Endothelial cell of umbilical vein (primary cell): ENCODE measurements around the gene TRAPPC11. TPM values are rescaled to one million over a fixed set of nuclear protein-coding genes. Genes with fewer than 3 reads are reported as not detected.

Experiments
- BruUV-seq: library from RNA; stranded (reverse); fragments of 400-500 nt; replicated peaks from 2 replicates; lab custom pipeline; 2021; lab: Mats Ljungman, UMichigan
- CTCF ChIA-PET: fragments of 300-600, 350-600 bp; sonication (Branson Sonifier 250); formaldehyde crosslinking; loops from one replicate; lab custom pipeline; 2021; ENCODE audit warnings: antibody characterized with exemption, inconsistent platforms; lab: Charles Lee
- POLR2A ChIA-PET: fragments of 300-600, 350-600 bp; sonication (Branson Sonifier 250); formaldehyde crosslinking; loops from one replicate; lab custom pipeline; 2021; ENCODE audit warnings: antibody characterized with exemption, inconsistent platforms; lab: Charles Lee
- DNase-seq: peaks from one replicate; pipeline ENCODE4 v3.0.0-alpha.2; 2011; ENCODE audit warnings: low read depth, low spot score
- FAIRE-seq: peaks from 2 replicates; lab custom pipeline; 2011; peaks lifted over from hg19 to GRCh38; lab: Jason Lieb, UNC
- H2AFZ ChIP-seq: 2 replicates; pipeline ENCODE4 v1.6.0; 2012; ENCODE audit warnings: low read depth, low read length, control low read depth, inconsistent platforms
- H3K27ac ChIP-seq: 2 replicates; pipeline ENCODE4 v1.5.1; 2011; ENCODE audit warnings: low read depth, mild to moderate bottlenecking, control low read depth, low read length, moderate library complexity; ENCODE audit not compliant: insufficient read depth
- H3K27me3 ChIP-seq, 2 experiments: 2 replicates each; pipeline versions ENCODE4 v1.6.0 to v1.6.1; 2011; ENCODE audit warnings: low read length in 2 of 2, mixed read lengths in 1 of 2; ENCODE audit not compliant: control insufficient read depth in 2 of 2, insufficient read depth in 2 of 2
- H3K36me3 ChIP-seq, 2 experiments: 2 replicates in 1 of 2; 3 replicates in 1 of 2; pipeline ENCODE4 v1.5.1; 2011; ENCODE audit warnings: low read length in 2 of 2, mild to moderate bottlenecking in 1 of 2, moderate library complexity in 1 of 2; ENCODE audit not compliant: control insufficient read depth in 2 of 2, insufficient read depth in 2 of 2; ENCODE audit errors: extremely low read depth in 1 of 2
- H3K4me1 ChIP-seq: 3 replicates; pipeline ENCODE4 v1.5.1; 2011; ENCODE audit warnings: mild to moderate bottlenecking, low read length; ENCODE audit not compliant: control insufficient read depth, insufficient read depth; ENCODE audit errors: extremely low read depth
- H3K4me2 ChIP-seq: 2 replicates; pipeline ENCODE4 v1.6.1; 2011; ENCODE audit warnings: low read length, control low read depth, mixed read lengths; ENCODE audit not compliant: insufficient read depth
- H3K4me3 ChIP-seq, 3 experiments: fragments of 200-600 bp in 1 of 3; sonication (generic), shearing (Covaris generic) in 1 of 3; replicated peaks in 1 of 3; 2 replicates each; pipeline ENCODE4 v1.5.1; 2011 to 2016; ENCODE audit warnings: control low read depth in 3 of 3, low read length in 3 of 3, mild to moderate bottlenecking in 2 of 3, inconsistent platforms in 1 of 3, low read depth in 1 of 3, moderate library complexity in 1 of 3; ENCODE audit not compliant: insufficient read depth in 1 of 3
- H3K79me2 ChIP-seq: 2 replicates; pipeline ENCODE4 v1.6.0; 2012; ENCODE audit warnings: low read length, inconsistent platforms; ENCODE audit not compliant: control insufficient read depth, insufficient read depth
- H3K9ac ChIP-seq: replicated peaks from 2 replicates; pipeline ENCODE3; 2011; ENCODE audit warnings: low read length, control low read depth; ENCODE audit not compliant: insufficient read depth; ENCODE audit errors: extremely low read depth
- H3K9me1 ChIP-seq: replicated peaks from 3 replicates; pipeline ENCODE4 v1.6.0; 2011; ENCODE audit warnings: mild to moderate bottlenecking, low read length; ENCODE audit not compliant: control insufficient read depth, insufficient read depth; ENCODE audit errors: extremely low read depth
- H3K9me3 ChIP-seq: replicated peaks from 2 replicates; pipeline ENCODE4 v1.5.1; 2012; ENCODE audit warnings: low read length, inconsistent platforms; ENCODE audit not compliant: control insufficient read depth, insufficient read depth
- H4K20me1 ChIP-seq: replicated peaks from 2 replicates; pipeline ENCODE3; 2011; ENCODE audit warnings: mild to moderate bottlenecking, low read length; ENCODE audit not compliant: control insufficient read depth, insufficient read depth; ENCODE audit errors: extremely low read depth
- EZH2 ChIP-seq: IDR thresholded peaks from 2 replicates; pipeline ENCODE4 v1.6.1; 2012; ENCODE audit warnings: borderline replicate concordance, low read depth, mild to moderate bottlenecking, moderate library complexity, low read length, inconsistent platforms; ENCODE audit not compliant: severe bottlenecking
- FOS ChIP-seq: IDR thresholded peaks from 2 replicates; pipeline ENCODE4 v1.6.1; 2011; ENCODE audit warnings: mild to moderate bottlenecking, low read length, moderate library complexity, borderline replicate concordance; ENCODE audit not compliant: insufficient read depth
- GATA2 ChIP-seq: IDR thresholded peaks from 2 replicates; pipeline ENCODE4 v1.7.0; 2011; ENCODE audit warnings: low read depth, mild to moderate bottlenecking, moderate library complexity, mixed read lengths, low read length; ENCODE audit not compliant: insufficient read length, insufficient read depth
- JUN ChIP-seq: IDR thresholded peaks from 2 replicates; pipeline ENCODE4 v1.6.1; 2011; ENCODE audit warnings: borderline replicate concordance, low read depth; ENCODE audit not compliant: insufficient read length, insufficient read depth
- MYC ChIP-seq: IDR thresholded peaks from one replicate; pipeline ENCODE4 v1.6.1; 2011; ENCODE audit warnings: mild to moderate bottlenecking, low read depth, low read length
- POLR2AphosphoS5 ChIP-seq: IDR thresholded peaks from 2 replicates; pipeline ENCODE4 v1.6.1; 2012; ENCODE audit warnings: low read depth, mild to moderate bottlenecking, control low read depth, low read length, moderate library complexity; ENCODE audit not compliant: insufficient read depth
- dilution Hi-C: fragments of 300-500 bp; cut with MboI; formaldehyde crosslinking; loops from one replicate; pipeline ENCODE4 v1.15.0; 2019; ENCODE audit warnings: low sequenced_read_pairs; ENCODE audit not compliant: extremely low pct_ligation_motif_present
- intact Hi-C: fragments of 100-400 bp; cut with micrococcal nuclease; formaldehyde crosslinking; loops from one replicate; pipeline ENCODE4 v1.10.0; 2022
- polyA plus RNA-seq, 4 experiments: library from polyadenylated mRNA; depleted of rRNA in 3 of 4; stranded (reverse) in 3 of 4; unstranded in 1 of 4; fragments of >200 nt; gene quantifications; 2 replicates each; pipeline versions ENCODE4 v1.2.1 to v1.2.3, GENCODE V29; 2011 to 2012; ENCODE audit warnings: missing spikeins in 1 of 4
- total RNA-seq: library from RNA; stranded (reverse); gene quantifications from 2 replicates; pipeline ENCODE4 v1.2.3, GENCODE V29; 2021
- TF ChIP-seq, protein P1 (sequence below), 2 donors: IDR thresholded peaks; 1 replicate in 1 of 2; 2 replicates in 1 of 2; pipeline ENCODE4 v1.5.1; 2011; ENCODE audit warnings: low read length in 2 of 2, mild to moderate bottlenecking in 2 of 2, moderate library complexity in 2 of 2, control low read depth in 1 of 2, inconsistent platforms in 1 of 2, low read depth in 1 of 2; ENCODE audit not compliant: insufficient read depth in 1 of 2; ENCODE audit errors: extremely low read depth in 1 of 2
- TF ChIP-seq, protein P2 (sequence below): IDR thresholded peaks from 2 replicates; pipeline ENCODE4 v1.6.1; 2011; ENCODE audit not compliant: insufficient read depth, insufficient read length

The TRAPPC11 gene
- total and polyA plus RNA-seq, 2 donors (not counting 3 experiments of a cell fraction or from before 2014, with no cell fraction given): 21.2 to 32.1 TPM

DNA sequence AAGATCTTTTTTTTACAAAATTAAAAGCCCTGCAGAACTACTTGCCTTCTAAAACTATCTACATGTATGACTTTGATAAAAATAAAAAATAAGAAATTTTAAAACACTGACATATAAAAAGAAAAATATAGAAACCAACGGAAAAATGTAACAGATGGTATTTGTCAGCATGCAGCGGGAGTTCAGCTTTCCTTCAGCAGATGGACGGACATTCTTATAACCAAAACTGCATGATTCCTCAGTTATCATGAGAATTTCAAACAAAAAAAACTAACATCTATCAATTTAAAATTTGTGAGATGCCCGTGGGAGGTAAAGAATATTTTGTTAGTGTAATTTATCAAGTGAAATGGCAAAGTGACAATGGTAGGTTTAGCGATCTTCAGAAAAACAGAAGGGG is 23.4 kb upstream of the TRAPPC11 start:
- H4K20me1 ChIP-seq: no peaks in the 10 kb centered on the region
- H3K4me3 ChIP-seq: no peak overlapping the region
- H3K4me2 ChIP-seq: no peak overlapping the region
- FAIRE-seq (no peak), DNase-seq (no peak)
- intact Hi-C loops: no loop called here
- dilution Hi-C loops: no loop called here
- H3K9me3 ChIP-seq: no peaks in the 10 kb centered on the region
- TF ChIP-seq GATA2 (no peak), POLR2AphosphoS5 (no peak), EZH2 (no peak), JUN (no peak)
- TF ChIP-seq, protein P1, sequence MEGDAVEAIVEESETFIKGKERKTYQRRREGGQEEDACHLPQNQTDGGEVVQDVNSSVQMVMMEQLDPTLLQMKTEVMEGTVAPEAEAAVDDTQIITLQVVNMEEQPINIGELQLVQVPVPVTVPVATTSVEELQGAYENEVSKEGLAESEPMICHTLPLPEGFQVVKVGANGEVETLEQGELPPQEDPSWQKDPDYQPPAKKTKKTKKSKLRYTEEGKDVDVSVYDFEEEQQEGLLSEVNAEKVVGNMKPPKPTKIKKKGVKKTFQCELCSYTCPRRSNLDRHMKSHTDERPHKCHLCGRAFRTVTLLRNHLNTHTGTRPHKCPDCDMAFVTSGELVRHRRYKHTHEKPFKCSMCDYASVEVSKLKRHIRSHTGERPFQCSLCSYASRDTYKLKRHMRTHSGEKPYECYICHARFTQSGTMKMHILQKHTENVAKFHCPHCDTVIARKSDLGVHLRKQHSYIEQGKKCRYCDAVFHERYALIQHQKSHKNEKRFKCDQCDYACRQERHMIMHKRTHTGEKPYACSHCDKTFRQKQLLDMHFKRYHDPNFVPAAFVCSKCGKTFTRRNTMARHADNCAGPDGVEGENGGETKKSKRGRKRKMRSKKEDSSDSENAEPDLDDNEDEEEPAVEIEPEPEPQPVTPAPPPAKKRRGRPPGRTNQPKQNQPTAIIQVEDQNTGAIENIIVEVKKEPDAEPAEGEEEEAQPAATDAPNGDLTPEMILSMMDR (IDR thresholded peaks at IDR 0.05; ENCODE audit: extremely low read depth in 1 of 2, insufficient read depth in 1 of 2, low read depth in 1 of 2, low read length in 2 of 2): no peak
- H2AFZ ChIP-seq: no peak overlapping the region
- POLR2A ChIA-PET: no interaction called here
- BruUV-seq: no TSS peak
- no peaks in the 10 kb centered on the region for H3K36me3 ChIP-seq
- H3K4me1 ChIP-seq: peaks cover 11% of the 10 kb centered on the region
- no peak overlapping the region for H3K9ac ChIP-seq
- H3K9me1 ChIP-seq: no peaks in the 10 kb centered on the region
- H3K27ac ChIP-seq: no peak overlapping the region
- H3K79me2 ChIP-seq: no peaks in the 10 kb centered on the region
- CTCF ChIA-PET: interaction anchor here (0.7 to 1.7 kb wide), 4 partner anchors 11 to 162 kb away, joined by 3 to 7 read pairs (median 4); no protein-coding TSS in a partner anchor
- H3K27me3 ChIP-seq: no peaks in the 10 kb centered on the region

DNA sequence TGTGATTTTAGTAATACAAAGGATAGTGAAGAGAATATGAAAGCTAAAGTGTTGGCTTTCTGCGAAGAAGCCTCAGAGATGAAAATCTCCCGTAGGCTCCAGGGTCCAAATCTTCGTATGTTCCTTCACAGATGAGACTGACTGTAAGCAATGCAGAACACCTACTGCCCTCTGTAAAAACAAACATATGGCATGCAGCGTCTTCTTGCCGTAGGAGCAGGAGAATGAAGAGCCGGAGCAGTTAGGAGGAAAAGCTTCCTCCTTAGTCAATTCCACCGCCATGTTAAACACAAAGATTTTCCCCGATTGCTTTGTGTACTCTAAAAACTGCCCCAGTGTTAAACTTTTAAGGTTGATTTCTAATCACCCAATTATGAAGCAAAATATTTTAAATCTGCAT is 22.6 kb upstream of the TRAPPC11 start:
- BruUV-seq: no TSS peak
- dilution Hi-C loops: no loop called here
- Histone ChIP-seq H3K79me2 (no peaks in the 10 kb centered on the region), H3K4me1 (peaks cover 11% of the 10 kb centered on the region), H4K20me1 (no peaks in the 10 kb centered on the region), H3K27ac (peak overlapping the region; percentile 20), H3K9ac (peak overlapping the region; percentile 45), H3K36me3 (no peaks in the 10 kb centered on the region), H3K4me3 (peak overlapping the region in 2 of 3 experiments; percentile 15 to 49), H3K27me3 (no peaks in the 10 kb centered on the region), H3K9me3 (no peaks in the 10 kb centered on the region), H3K9me1 (no peaks in the 10 kb centered on the region), H3K4me2 (peak overlapping the region; percentile 86), H2AFZ (peak overlapping the region; percentile 9)
- intact Hi-C loops: no loop called here
- no peak for FAIRE-seq
- CTCF ChIA-PET: interaction anchor here (0.8 to 1.7 kb wide), 7 partner anchors 11 to 163 kb away, joined by 3 to 7 read pairs (median 4); no protein-coding TSS in a partner anchor
- POLR2A ChIA-PET: interaction anchor here (0.5 kb wide), 1 partner anchor 33 kb away, joined by 3 read pairs; no protein-coding TSS in a partner anchor
- peak; percentile 44 for DNase-seq
- TF ChIP-seq FOS (no peak), MYC (no peak), POLR2AphosphoS5 (no peak), EZH2 (no peak), GATA2 (no peak)
- TF ChIP-seq, protein P2, sequence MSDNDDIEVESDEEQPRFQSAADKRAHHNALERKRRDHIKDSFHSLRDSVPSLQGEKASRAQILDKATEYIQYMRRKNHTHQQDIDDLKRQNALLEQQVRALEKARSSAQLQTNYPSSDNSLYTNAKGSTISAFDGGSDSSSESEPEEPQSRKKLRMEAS: no peak
- TF ChIP-seq, protein P1 (IDR thresholded peaks at IDR 0.05; ENCODE audit: extremely low read depth in 1 of 2, insufficient read depth in 1 of 2, low read depth in 1 of 2, low read length in 2 of 2): no peak
